ENCODE results near the gene EGFLAM. TPM values are rescaled to one million over a fixed set of nuclear protein-coding genes. Genes with fewer than 3 reads are reported as not detected.

The EGFLAM gene
- total and polyA plus RNA-seq, 2 of the 4 experiments (the other 2 are of a cell fraction) = 0.77 to 1.1 TPM

DNA sequence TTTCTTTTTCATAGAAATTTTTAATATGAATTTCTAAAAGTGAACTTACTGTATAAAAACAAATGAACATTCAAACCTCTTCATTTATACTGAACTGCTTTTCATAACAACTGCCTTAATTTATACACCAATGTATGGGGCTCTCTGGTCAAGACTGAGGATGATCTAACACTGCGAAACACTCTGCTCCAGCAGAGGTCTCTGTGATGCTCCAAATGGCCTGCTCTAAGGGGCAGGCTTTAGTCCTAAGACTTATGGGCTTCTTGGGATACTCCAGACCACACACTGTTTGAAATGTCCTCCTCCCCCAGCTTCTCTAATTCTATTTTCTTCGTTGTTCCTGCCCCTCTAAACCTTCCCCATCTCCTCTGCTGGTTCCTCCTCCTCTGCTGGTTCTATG, 239.6 kb downstream of the EGFLAM start:
- TF ChIP-seq ELK1 (IDR thresholded peaks at IDR 0.05; ENCODE audit: borderline replicate concordance, low read depth, low read length) (no peak), RAD21 (IDR thresholded peaks at IDR 0.05; ENCODE audit: low read length) (0 out of 2 replicates have a peak, but pooled peaks have one; percentile 6)
- intact Hi-C loops (cut with micrococcal nuclease) = loop anchor here (5.0 kb wide), 1 partner anchor 309 kb away; no protein-coding TSS in a partner anchor
- no peak overlapping the region for H2BK15ac ChIP-seq (ENCODE audit: low read depth, low read length)
- no peak overlapping the region for H3K9ac ChIP-seq (ENCODE audit: low read depth, low read length)
- H2BK5ac ChIP-seq (ENCODE audit: low read depth, low read length, poor library complexity, severe bottlenecking) = no peak overlapping the region
- no peak overlapping the region for H2AK9ac ChIP-seq (replicated peaks; ENCODE audit: low read depth, low read length, poor library complexity)
- 77% methylated on average over 2 of the region's 2 CpGs; no CpG with 5 or more reads in 1 of the 2 experiments for WGBS, 2 experiments (ENCODE audit: extremely low coverage in 2 of 2, insufficient read length in 1 of 2)
- H3K27me3 ChIP-seq (ENCODE audit: control insufficient read depth, insufficient read depth, low read length) = no peaks in the 10 kb centered on the region
- no peak overlapping the region for H3K27ac ChIP-seq (ENCODE audit: insufficient read depth, low read length)
- no peak overlapping the region for H2AFZ ChIP-seq (replicated peaks; ENCODE audit: low read length, poor library complexity)
- no peak overlapping the region for H4K5ac ChIP-seq (ENCODE audit: low read depth, low read length)
- in situ Hi-C loops (cut with MboI; ENCODE audit: low sequenced_read_pairs) = no loop called here
- no peaks in the 10 kb centered on the region for H4K20me1 ChIP-seq (ENCODE audit: insufficient read depth, low read length)
- H3K56ac ChIP-seq (ENCODE audit: extremely low read depth, insufficient read depth, low read length) = no peak overlapping the region
- H2BK20ac ChIP-seq (ENCODE audit: low read depth, low read length) = no peak overlapping the region
- no peak overlapping the region for H3K18ac ChIP-seq (ENCODE audit: low read depth, low read length)
- H3K9me3 ChIP-seq (ENCODE audit: control insufficient read depth, insufficient read depth, low read length) = no peaks in the 10 kb centered on the region
- H3K4me1 ChIP-seq (ENCODE audit: control insufficient read depth, insufficient read depth, low read length) = peaks cover 4% of the 10 kb centered on the region
- no peak overlapping the region for H2BK120ac ChIP-seq (ENCODE audit: low read depth, low read length)
- H4K91ac ChIP-seq (ENCODE audit: insufficient read depth, low read depth, low read length) = no peak overlapping the region
- H3K9me1 ChIP-seq (ENCODE audit: insufficient read depth, low read length) = peaks cover 4% of the 10 kb centered on the region
- no peak overlapping the region for H3K4me2 ChIP-seq (ENCODE audit: low read depth, low read length)
- dilution Hi-C loops (cut with HindIII; ENCODE audit: low sequenced_read_pairs, unreplicated experiment) = no loop called here
- H3K23ac ChIP-seq (ENCODE audit: low read depth, low read length) = no peak overlapping the region
- ChIA-PET POLR2A (ENCODE audit: unreplicated experiment) (no interaction called here), CTCF (interaction anchor here (1.4 kb wide), 1 partner anchor 56 kb away, joined by 7 read pairs; no protein-coding TSS in a partner anchor)
- no peaks in the 10 kb centered on the region for H3K79me1 ChIP-seq (ENCODE audit: low read depth in 1 of 2, low read length in 2 of 2)
- no peak overlapping the region for H2AK5ac ChIP-seq (ENCODE audit: low read depth, low read length)
- no peak overlapping the region for H3K4me3 ChIP-seq (ENCODE audit: insufficient read depth, low read depth, low read length)
- DNase-seq (peak; percentile 31), ATAC-seq (ENCODE audit: low read depth) (peak; percentile 50)
- H3K4ac ChIP-seq (ENCODE audit: low read depth, low read length) = no peak overlapping the region
- H3K36me3 ChIP-seq (ENCODE audit: control insufficient read depth, insufficient read depth, low read length) = peaks cover 15% of the 10 kb centered on the region
- no TSS peak for BruUV-seq (replicated peaks)
- no peak overlapping the region for H4K8ac ChIP-seq (ENCODE audit: low read depth in 2 of 2, low read length in 2 of 2)
- H3K14ac ChIP-seq (replicated peaks; ENCODE audit: low read depth, low read length) = no peak overlapping the region

All from IMR-90 (cell line).